ENCODE measurements around the gene OBSL1.

Gene OBSL1

GRCh38 chr2:219508971-219509779 is 62.2 kb downstream of the OBSL1 start:
- H3K27me3 ChIP-seq (ENCODE audit: control insufficient read depth, low read length): peaks cover 50% of the 10 kb centered on the region
- H3K4me1 ChIP-seq (ENCODE audit: control insufficient read depth, low read length): peaks cover 7% of the 10 kb centered on the region; the same call in 1 of the 2 replicates
- no peaks in the 10 kb centered on the region for H3K9me2 ChIP-seq (replicated peaks; ENCODE audit: control insufficient read depth, low read length)
- peak overlapping the region; percentile 47; the same call in 1 of the 2 replicates for H3K4me2 ChIP-seq (ENCODE audit: low read length)
- no peaks in the 10 kb centered on the region for H3K36me3 ChIP-seq (ENCODE audit: control insufficient read depth, low read length)
- no peak overlapping the region for H3K4me3 ChIP-seq (ENCODE audit: low read length)
- no peaks in the 10 kb centered on the region for H3F3A ChIP-seq (ENCODE audit: control insufficient read depth, insufficient read depth)
- H4K20me1 ChIP-seq (ENCODE audit: control insufficient read depth, insufficient read depth, low read depth, low read length): no peaks in the 10 kb centered on the region; the same call in 1 of the 2 replicates
- H3K9me3 ChIP-seq (ENCODE audit: control insufficient read depth, insufficient read depth, low read length): no peaks in the 10 kb centered on the region
- H3K27ac ChIP-seq (ENCODE audit: low read depth, low read length): no peak overlapping the region
- no peaks in the 10 kb centered on the region for H3K79me2 ChIP-seq (ENCODE audit: control insufficient read depth, low read length)
- TF ChIP-seq EZH2phosphoT487 (IDR thresholded peaks at IDR 0.05; ENCODE audit: borderline replicate concordance, low read length): no peak
- TF ChIP-seq CTCF (IDR thresholded peaks at IDR 0.05; ENCODE audit: low read depth, low read length, poor library complexity, severe bottlenecking): no peak

- Histone ChIP-seq H3F3A (ENCODE audit: control insufficient read depth, insufficient read depth) (no peaks in the 10 kb centered on the region), H3K4me3 (ENCODE audit: low read length) (no peak overlapping the region), H3K9me3 (ENCODE audit: control insufficient read depth, insufficient read depth, low read length) (no peaks in the 10 kb centered on the region), H3K79me2 (ENCODE audit: control insufficient read depth, low read length) (no peaks in the 10 kb centered on the region), H3K36me3 (ENCODE audit: control insufficient read depth, low read length) (no peaks in the 10 kb centered on the region), H3K27me3 (ENCODE audit: control insufficient read depth, low read length) (peaks cover 42% of the 10 kb centered on the region), H3K9me2 (replicated peaks; ENCODE audit: control insufficient read depth, low read length) (no peaks in the 10 kb centered on the region), H3K27ac (ENCODE audit: low read depth, low read length) (no peak overlapping the region), H4K20me1 (ENCODE audit: control insufficient read depth, insufficient read depth, low read depth, low read length) (no peaks in the 10 kb centered on the region), H3K4me2 (ENCODE audit: low read length) (no peak overlapping the region), H3K4me1 (ENCODE audit: control insufficient read depth, low read length) (peaks cover 7% of the 10 kb centered on the region; the same call in 1 of the 2 replicates)
- TF ChIP-seq EZH2phosphoT487 (IDR thresholded peaks at IDR 0.05; ENCODE audit: borderline replicate concordance, low read length) (no peak), CTCF (IDR thresholded peaks at IDR 0.05; ENCODE audit: low read depth, low read length, poor library complexity, severe bottlenecking) (no peak)
Measured at GRCh38 chr2:219508444-219508734, 63.0 kb downstream of the OBSL1 start.

GRCh38 chr2:219507581-219508443 is 63.5 kb downstream of the OBSL1 start:
- H3F3A ChIP-seq (ENCODE audit: control insufficient read depth, insufficient read depth): no peaks in the 10 kb centered on the region
- no peaks in the 10 kb centered on the region for H4K20me1 ChIP-seq (ENCODE audit: control insufficient read depth, insufficient read depth, low read depth, low read length)
- no peaks in the 10 kb centered on the region for H3K9me2 ChIP-seq (replicated peaks; ENCODE audit: control insufficient read depth, low read length)
- no peaks in the 10 kb centered on the region for H3K36me3 ChIP-seq (ENCODE audit: control insufficient read depth, low read length)
- H3K9me3 ChIP-seq (ENCODE audit: control insufficient read depth, insufficient read depth, low read length): no peaks in the 10 kb centered on the region
- TF ChIP-seq CTCF (IDR thresholded peaks at IDR 0.05; ENCODE audit: low read depth, low read length, poor library complexity, severe bottlenecking) (no peak), EZH2phosphoT487 (IDR thresholded peaks at IDR 0.05; ENCODE audit: borderline replicate concordance, low read length) (no peak)
- no peaks in the 10 kb centered on the region for H3K79me2 ChIP-seq (ENCODE audit: control insufficient read depth, low read length)
- H3K27ac ChIP-seq (ENCODE audit: low read depth, low read length): no peak overlapping the region
- no peak overlapping the region for H3K4me2 ChIP-seq (ENCODE audit: low read length)
- no peak overlapping the region for H3K4me3 ChIP-seq (ENCODE audit: low read length)
- peaks cover 7% of the 10 kb centered on the region; the same call in 1 of the 2 replicates for H3K4me1 ChIP-seq (ENCODE audit: control insufficient read depth, low read length)
- H3K27me3 ChIP-seq (ENCODE audit: control insufficient read depth, low read length): peaks cover 36% of the 10 kb centered on the region
